ENCODE data around the gene NFATC2.

The NFATC2 gene

GRCh38 chr20:51374961-51375360, 167.6 kb downstream of the NFATC2 start:
- ATAC-seq (no peak), DNase-seq (no peak)

- no peak for DNase-seq
- ATAC-seq = no peak
Observed at GRCh38 chr20:51374456-51374830, 168.1 kb downstream of the NFATC2 start.

- DNase-seq (no peak), ATAC-seq (no peak)
Observed at GRCh38 chr20:51373713-51374455, 168.6 kb downstream of the NFATC2 start.

GRCh38 chr20:51372966-51373365, 169.6 kb downstream of the NFATC2 start:
- DNase-seq (no peak), ATAC-seq (no peak)

- ATAC-seq = peak; percentile 84
- peak; percentile 72 for DNase-seq
Observed at GRCh38 chr20:51372176-51372803, 170.2 kb downstream of the NFATC2 start.

- DNase-seq (no peak), ATAC-seq (no peak)
Observed at GRCh38 chr20:51371720-51372119, 170.8 kb downstream of the NFATC2 start.

GRCh38 chr20:51369503-51369902, 173.0 kb downstream of the NFATC2 start:
- ATAC-seq = no peak
- no peak for DNase-seq

- ATAC-seq (peak; percentile 13), DNase-seq (no peak)
Observed at GRCh38 chr20:51368461-51369211, 173.9 kb downstream of the NFATC2 start.

- no peak for ATAC-seq
Observed at GRCh38 chr20:51366155-51366886, 176.2 kb downstream of the NFATC2 start.

GRCh38 chr20:51365670-51366069, 176.8 kb downstream of the NFATC2 start:
- no peak for ATAC-seq
- DNase-seq = no peak

More at GRCh38 chr20:51366155-51366886, 176.2 kb downstream of the NFATC2 start:
- DNase-seq = no peak

GRCh38 chr20:51363813-51364212, 178.7 kb downstream of the NFATC2 start:
- ATAC-seq (no peak), DNase-seq (no peak)

GRCh38 chr20:51363378-51363777, 179.1 kb downstream of the NFATC2 start:
- no peak for DNase-seq

GRCh38 chr20:51362254-51362653, 180.3 kb downstream of the NFATC2 start:
- ATAC-seq = no peak

More at GRCh38 chr20:51363378-51363777, 179.1 kb downstream of the NFATC2 start:
- ATAC-seq = no peak

GRCh38 chr20:51361258-51361657, 181.3 kb downstream of the NFATC2 start:
- ATAC-seq (no peak), DNase-seq (no peak)

More at GRCh38 chr20:51362254-51362653, 180.3 kb downstream of the NFATC2 start:
- DNase-seq = no peak

- no peak for ATAC-seq
- no peak for DNase-seq
Observed at GRCh38 chr20:51360451-51361201, 181.9 kb downstream of the NFATC2 start.

GRCh38 chr20:51359947-51360346, 182.6 kb downstream of the NFATC2 start:
- DNase-seq = no peak
- ATAC-seq = no peak

GRCh38 chr20:51359401-51359800, 183.1 kb downstream of the NFATC2 start:
- ATAC-seq = no peak

GRCh38 chr20:51358032-51358724, 184.3 kb downstream of the NFATC2 start:
- no peak for DNase-seq
- ATAC-seq = no peak

More at GRCh38 chr20:51359401-51359800, 183.1 kb downstream of the NFATC2 start:
- DNase-seq = no peak

- no peak for ATAC-seq
- no peak for DNase-seq
Observed at GRCh38 chr20:51357543-51357942, 185.0 kb downstream of the NFATC2 start.

- ATAC-seq (no peak), DNase-seq (no peak)
Observed at GRCh38 chr20:51356871-51357270, 185.6 kb downstream of the NFATC2 start.

GRCh38 chr20:51354769-51355319, 187.7 kb downstream of the NFATC2 start:
- DNase-seq (no peak), ATAC-seq (peak; percentile 36)
